ENCODE results near the gene SDK1.

DNA sequence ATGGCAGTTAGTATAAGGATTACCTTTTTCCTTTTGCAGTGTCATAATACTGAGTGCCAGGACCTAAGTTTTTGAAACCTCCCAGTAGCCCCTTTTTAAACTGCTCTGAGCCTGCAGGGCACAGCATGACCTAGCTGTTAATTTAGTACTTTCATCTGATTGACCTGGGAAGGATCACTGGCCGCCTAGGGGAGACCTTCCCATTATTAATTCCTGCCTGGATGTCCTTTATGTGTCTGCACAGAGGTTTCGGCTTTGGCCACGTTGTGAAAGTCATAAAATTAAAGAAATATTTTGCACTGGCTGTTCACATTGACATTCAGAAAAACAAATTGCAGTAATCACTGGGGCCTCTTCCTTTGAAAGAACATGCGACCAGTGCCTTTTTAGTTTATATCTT lies 290.2 kb downstream of the SDK1 start:
- TF ChIP-seq, protein P1, sequence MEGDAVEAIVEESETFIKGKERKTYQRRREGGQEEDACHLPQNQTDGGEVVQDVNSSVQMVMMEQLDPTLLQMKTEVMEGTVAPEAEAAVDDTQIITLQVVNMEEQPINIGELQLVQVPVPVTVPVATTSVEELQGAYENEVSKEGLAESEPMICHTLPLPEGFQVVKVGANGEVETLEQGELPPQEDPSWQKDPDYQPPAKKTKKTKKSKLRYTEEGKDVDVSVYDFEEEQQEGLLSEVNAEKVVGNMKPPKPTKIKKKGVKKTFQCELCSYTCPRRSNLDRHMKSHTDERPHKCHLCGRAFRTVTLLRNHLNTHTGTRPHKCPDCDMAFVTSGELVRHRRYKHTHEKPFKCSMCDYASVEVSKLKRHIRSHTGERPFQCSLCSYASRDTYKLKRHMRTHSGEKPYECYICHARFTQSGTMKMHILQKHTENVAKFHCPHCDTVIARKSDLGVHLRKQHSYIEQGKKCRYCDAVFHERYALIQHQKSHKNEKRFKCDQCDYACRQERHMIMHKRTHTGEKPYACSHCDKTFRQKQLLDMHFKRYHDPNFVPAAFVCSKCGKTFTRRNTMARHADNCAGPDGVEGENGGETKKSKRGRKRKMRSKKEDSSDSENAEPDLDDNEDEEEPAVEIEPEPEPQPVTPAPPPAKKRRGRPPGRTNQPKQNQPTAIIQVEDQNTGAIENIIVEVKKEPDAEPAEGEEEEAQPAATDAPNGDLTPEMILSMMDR (IDR thresholded peaks at IDR 0.05 in 4 of 5, conservative IDR thresholded peaks at IDR 0.05 in 1 of 5), result no peak
- TF ChIP-seq POLR2A (IDR thresholded peaks at IDR 0.05), result no peak
